ENCODE measurements around the gene UBA1.

UBA1 gene

DNA sequence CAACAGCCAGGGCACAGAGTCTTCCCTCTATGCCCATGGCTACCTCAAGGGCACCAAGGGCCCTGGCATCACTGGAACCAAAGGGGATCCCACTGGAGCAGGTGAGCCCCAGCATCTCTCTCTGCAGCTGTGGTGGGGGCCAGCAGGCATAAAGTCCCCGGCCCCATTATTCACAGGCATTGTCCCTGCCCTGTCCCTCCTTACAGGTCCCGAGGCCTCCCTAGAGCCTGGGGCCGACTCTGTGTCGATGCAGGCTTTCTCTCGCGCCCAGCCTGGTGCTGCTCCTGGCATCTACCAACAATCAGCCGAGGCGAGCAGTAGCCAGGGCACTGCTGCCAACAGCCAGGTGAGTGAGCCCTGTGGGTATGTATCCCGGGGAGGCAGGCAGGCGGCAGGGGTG is 12.3 kb upstream of the UBA1 start:
- Histone ChIP-seq H3K4me1 (ENCODE audit: insufficient read depth, insufficient read length) (peaks cover 3% of the 10 kb centered on the region), H3K4me3 (ENCODE audit: insufficient read length, low read depth) (no peak overlapping the region), H3K9me3 (ENCODE audit: insufficient read depth, low read length) (no peaks in the 10 kb centered on the region), H3K27me3 (ENCODE audit: insufficient read depth, insufficient read length) (no peaks in the 10 kb centered on the region), H3K36me3 (ENCODE audit: insufficient read depth, insufficient read length, low read length) (peaks cover 88% of the 10 kb centered on the region), H3K9ac (ENCODE audit: insufficient read length, low read depth) (no peak overlapping the region)
- no peak for TF ChIP-seq SUZ12 (IDR thresholded peaks at IDR 0.05; ENCODE audit: extremely low read depth, insufficient read depth, insufficient read length)
- TF ChIP-seq YY1 (IDR thresholded peaks at IDR 0.05; ENCODE audit: insufficient read depth, insufficient read length): no peak
- no peak for TF ChIP-seq ZNF274 (IDR thresholded peaks at IDR 0.05; ENCODE audit: low read depth, low read length)
- no peak for DNase-seq (ENCODE audit: low read depth, low spot score)

DNA sequence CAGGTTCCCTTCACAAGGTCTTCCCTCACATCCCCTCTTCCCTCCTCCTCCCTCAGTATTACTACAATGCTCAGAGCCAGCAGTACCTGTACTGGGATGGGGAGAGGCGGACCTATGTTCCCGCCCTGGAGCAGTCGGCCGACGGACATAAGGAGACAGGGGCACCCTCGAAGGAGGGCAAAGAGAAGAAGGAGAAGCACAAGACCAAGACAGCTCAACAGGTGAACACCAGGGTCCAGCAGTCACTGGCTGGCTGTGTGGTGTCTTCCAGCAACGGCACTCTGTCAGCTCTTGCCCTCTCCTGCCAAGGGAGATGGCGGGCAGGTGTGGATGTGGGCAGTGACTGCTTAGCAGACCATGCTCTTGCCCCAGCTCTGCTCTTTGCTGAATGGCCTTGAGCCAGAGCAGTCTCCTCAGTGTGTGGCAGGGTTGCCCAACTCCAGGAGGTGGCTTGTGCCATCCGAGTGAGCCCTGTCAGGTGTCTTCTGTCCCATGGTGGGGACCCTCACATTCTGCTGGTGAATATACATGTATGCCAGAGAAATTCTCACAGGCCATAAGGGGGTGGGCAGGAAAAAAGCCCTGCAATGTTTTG is 11.4 kb upstream of the UBA1 start:
- H3K4me3 ChIP-seq (ENCODE audit: insufficient read length, low read depth): no peak overlapping the region
- H3K9me3 ChIP-seq (ENCODE audit: insufficient read depth, low read length): no peaks in the 10 kb centered on the region
- peaks cover 4% of the 10 kb centered on the region for H3K4me1 ChIP-seq (ENCODE audit: insufficient read depth, insufficient read length)
- H3K36me3 ChIP-seq (ENCODE audit: insufficient read depth, insufficient read length, low read length): peaks cover 88% of the 10 kb centered on the region
- no peak for DNase-seq (ENCODE audit: low read depth, low spot score)
- H3K9ac ChIP-seq (ENCODE audit: insufficient read length, low read depth): no peak overlapping the region
- H3K27me3 ChIP-seq (ENCODE audit: insufficient read depth, insufficient read length): no peaks in the 10 kb centered on the region
- TF ChIP-seq YY1 (IDR thresholded peaks at IDR 0.05; ENCODE audit: insufficient read depth, insufficient read length): no peak
- TF ChIP-seq SUZ12 (IDR thresholded peaks at IDR 0.05; ENCODE audit: extremely low read depth, insufficient read depth, insufficient read length): no peak
- TF ChIP-seq ZNF274 (IDR thresholded peaks at IDR 0.05; ENCODE audit: low read depth, low read length): no peak

DNA sequence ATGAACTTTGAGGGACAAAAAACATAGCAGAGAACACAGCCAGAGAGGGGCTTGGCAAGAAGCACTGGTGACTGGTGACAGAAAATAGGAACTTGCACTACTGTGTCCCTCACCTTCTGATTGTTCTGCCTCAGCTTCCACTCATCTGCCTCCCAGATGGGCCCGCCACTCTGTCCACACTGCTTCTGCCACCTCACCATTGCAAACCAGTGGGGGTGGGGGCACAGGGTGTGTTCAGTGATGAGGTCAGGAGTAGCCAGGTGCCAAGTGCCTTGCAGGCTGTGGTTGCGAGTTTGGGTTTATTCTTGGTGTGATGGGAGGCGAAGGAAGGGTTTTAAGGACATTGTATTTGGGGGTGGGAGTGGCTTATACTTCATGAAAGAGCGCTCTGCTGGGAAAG is 9.1 kb upstream of the UBA1 start:
- H3K4me1 ChIP-seq (ENCODE audit: insufficient read depth, insufficient read length): peaks cover 4% of the 10 kb centered on the region
- H3K36me3 ChIP-seq (ENCODE audit: insufficient read depth, insufficient read length, low read length): peaks cover 67% of the 10 kb centered on the region
- no peak overlapping the region for H3K4me3 ChIP-seq (ENCODE audit: insufficient read length, low read depth)
- H3K9ac ChIP-seq (ENCODE audit: insufficient read length, low read depth): no peak overlapping the region
- H3K27me3 ChIP-seq (ENCODE audit: insufficient read depth, insufficient read length): no peaks in the 10 kb centered on the region
- TF ChIP-seq YY1 (IDR thresholded peaks at IDR 0.05; ENCODE audit: insufficient read depth, insufficient read length): no peak
- TF ChIP-seq SUZ12 (IDR thresholded peaks at IDR 0.05; ENCODE audit: extremely low read depth, insufficient read depth, insufficient read length): no peak
- TF ChIP-seq ZNF274 (IDR thresholded peaks at IDR 0.05; ENCODE audit: low read depth, low read length): no peak
- no peaks in the 10 kb centered on the region for H3K9me3 ChIP-seq (ENCODE audit: insufficient read depth, low read length)
- no peak for DNase-seq (ENCODE audit: low read depth, low spot score)

DNA sequence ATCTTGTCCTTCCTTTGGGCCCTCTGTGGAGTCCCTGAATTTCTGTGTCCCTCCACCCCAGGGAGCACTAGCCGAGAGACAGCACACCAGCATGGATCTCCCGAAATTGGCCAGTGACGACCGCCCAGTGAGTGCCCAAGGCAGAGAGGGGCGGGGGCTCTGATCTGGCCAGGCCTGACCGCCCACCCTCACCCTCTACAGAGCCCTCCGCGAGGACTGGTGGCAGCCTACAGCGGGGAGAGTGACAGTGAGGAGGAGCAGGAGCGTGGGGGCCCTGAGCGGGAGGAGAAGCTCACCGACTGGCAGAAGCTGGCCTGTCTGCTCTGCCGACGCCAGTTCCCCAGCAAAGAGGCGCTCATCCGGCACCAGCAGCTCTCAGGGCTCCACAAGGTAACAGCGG is 8.4 kb upstream of the UBA1 start:
- Histone ChIP-seq H3K9ac (ENCODE audit: insufficient read length, low read depth) (no peak overlapping the region), H3K27me3 (ENCODE audit: insufficient read depth, insufficient read length) (no peaks in the 10 kb centered on the region), H3K9me3 (ENCODE audit: insufficient read depth, low read length) (no peaks in the 10 kb centered on the region), H3K36me3 (ENCODE audit: insufficient read depth, insufficient read length, low read length) (peaks cover 60% of the 10 kb centered on the region), H3K4me1 (ENCODE audit: insufficient read depth, insufficient read length) (peaks cover 8% of the 10 kb centered on the region), H3K4me3 (ENCODE audit: insufficient read length, low read depth) (no peak overlapping the region)
- TF ChIP-seq YY1 (IDR thresholded peaks at IDR 0.05; ENCODE audit: insufficient read depth, insufficient read length) (no peak), SUZ12 (IDR thresholded peaks at IDR 0.05; ENCODE audit: extremely low read depth, insufficient read depth, insufficient read length) (no peak), ZNF274 (IDR thresholded peaks at IDR 0.05; ENCODE audit: low read depth, low read length) (no peak)
- no peak for DNase-seq (ENCODE audit: low read depth, low spot score)

DNA sequence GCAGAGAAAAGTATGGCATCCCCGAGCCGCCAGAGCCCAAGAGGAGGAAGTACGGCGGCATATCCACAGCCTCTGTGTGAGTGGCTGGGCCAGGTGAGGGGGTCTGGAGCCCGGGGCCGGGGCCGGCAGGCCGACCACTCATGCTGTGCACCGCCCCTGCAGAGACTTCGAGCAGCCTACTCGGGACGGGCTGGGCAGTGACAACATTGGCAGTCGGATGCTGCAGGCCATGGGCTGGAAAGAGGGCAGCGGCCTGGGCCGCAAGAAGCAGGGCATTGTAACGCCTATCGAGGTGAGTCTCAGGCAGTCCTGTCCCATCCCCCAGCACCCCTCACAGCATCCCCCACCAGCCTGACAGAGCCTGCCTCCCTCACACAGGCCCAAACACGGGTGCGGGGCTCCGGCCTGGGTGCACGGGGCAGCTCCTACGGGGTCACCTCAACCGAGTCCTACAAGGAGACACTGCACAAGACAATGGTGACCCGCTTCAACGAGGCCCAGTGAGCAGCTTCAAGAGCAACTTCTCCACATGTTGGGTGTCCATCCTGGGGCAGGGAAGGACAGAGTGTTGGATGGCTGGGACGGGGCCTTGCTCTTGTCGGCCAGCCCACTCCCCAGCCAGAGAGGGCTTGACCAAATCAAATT is 7.4 kb upstream of the UBA1 start:
- Histone ChIP-seq H3K9me3 (ENCODE audit: insufficient read depth, low read length) (no peaks in the 10 kb centered on the region), H3K9ac (ENCODE audit: insufficient read length, low read depth) (no peak overlapping the region), H3K4me1 (ENCODE audit: insufficient read depth, insufficient read length) (peaks cover 9% of the 10 kb centered on the region), H3K36me3 (ENCODE audit: insufficient read depth, insufficient read length, low read length) (peaks cover 51% of the 10 kb centered on the region), H3K4me3 (ENCODE audit: insufficient read length, low read depth) (no peak overlapping the region), H3K27me3 (ENCODE audit: insufficient read depth, insufficient read length) (no peaks in the 10 kb centered on the region)
- DNase-seq (ENCODE audit: low read depth, low spot score): no peak
- no peak for TF ChIP-seq ZNF274 (IDR thresholded peaks at IDR 0.05; ENCODE audit: low read depth, low read length)
- TF ChIP-seq YY1 (IDR thresholded peaks at IDR 0.05; ENCODE audit: insufficient read depth, insufficient read length): no peak
- TF ChIP-seq SUZ12 (IDR thresholded peaks at IDR 0.05; ENCODE audit: extremely low read depth, insufficient read depth, insufficient read length): no peak

DNA sequence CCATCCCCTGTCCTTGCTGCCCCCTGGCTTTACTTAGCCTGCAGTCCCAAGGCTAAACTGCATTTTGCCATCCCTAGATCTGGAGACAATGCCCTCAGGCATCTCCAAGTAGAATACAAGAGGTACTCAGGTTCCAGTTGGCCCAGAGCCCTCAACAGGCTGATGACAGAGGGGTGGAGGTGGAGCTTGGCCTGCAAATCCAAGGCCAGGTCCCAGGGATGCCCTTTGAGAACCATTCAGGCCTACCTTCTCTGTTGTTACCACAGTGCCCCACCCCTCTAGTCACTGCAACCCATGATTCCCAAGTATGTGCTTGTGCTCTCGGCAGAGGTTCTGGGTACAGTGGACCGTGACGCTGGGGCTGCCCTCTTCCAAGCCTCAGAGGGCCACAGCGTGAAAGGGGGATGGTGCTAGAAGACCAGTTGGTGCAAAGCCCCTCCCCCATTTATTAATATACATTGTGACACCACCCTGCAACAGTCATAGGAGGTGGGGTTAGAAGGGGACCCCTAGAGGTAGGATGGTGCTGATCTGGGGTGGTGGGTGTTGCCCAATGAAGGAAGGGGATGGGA is 6.4 kb upstream of the UBA1 start:
- Histone ChIP-seq H3K36me3 (ENCODE audit: insufficient read depth, insufficient read length, low read length) (peaks cover 42% of the 10 kb centered on the region), H3K4me1 (ENCODE audit: insufficient read depth, insufficient read length) (peaks cover 9% of the 10 kb centered on the region), H3K9ac (ENCODE audit: insufficient read length, low read depth) (no peak overlapping the region), H3K9me3 (ENCODE audit: insufficient read depth, low read length) (no peaks in the 10 kb centered on the region), H3K27me3 (ENCODE audit: insufficient read depth, insufficient read length) (no peaks in the 10 kb centered on the region), H3K4me3 (ENCODE audit: insufficient read length, low read depth) (no peak overlapping the region)
- DNase-seq (ENCODE audit: low read depth, low spot score): no peak
- TF ChIP-seq YY1 (IDR thresholded peaks at IDR 0.05; ENCODE audit: insufficient read depth, insufficient read length) (no peak), SUZ12 (IDR thresholded peaks at IDR 0.05; ENCODE audit: extremely low read depth, insufficient read depth, insufficient read length) (no peak), ZNF274 (IDR thresholded peaks at IDR 0.05; ENCODE audit: low read depth, low read length) (no peak)

DNA sequence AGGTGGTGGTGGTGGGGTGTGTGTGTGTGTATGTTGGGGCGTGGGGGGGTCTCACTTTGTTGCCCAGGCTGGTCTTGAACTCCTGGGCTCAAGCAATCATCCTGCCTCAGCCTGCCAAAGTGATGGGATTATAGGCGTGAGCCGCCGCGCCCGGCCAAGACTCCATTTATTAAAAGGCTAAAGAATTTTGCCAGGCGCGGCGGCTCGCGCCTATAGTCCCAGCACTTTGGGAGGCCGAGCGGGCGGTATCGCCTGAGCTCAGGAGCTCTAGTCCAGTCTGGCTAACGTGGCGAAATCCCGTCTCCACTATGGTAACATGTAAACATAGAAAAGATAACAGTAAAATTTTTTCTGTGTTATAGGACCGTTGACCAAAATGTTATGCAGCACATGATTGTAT is 3.7 kb upstream of the UBA1 start:
- no peak for DNase-seq (ENCODE audit: low read depth, low spot score)
- Histone ChIP-seq H3K4me3 (ENCODE audit: insufficient read length, low read depth) (no peak overlapping the region), H3K27me3 (ENCODE audit: insufficient read depth, insufficient read length) (no peaks in the 10 kb centered on the region), H3K4me1 (ENCODE audit: insufficient read depth, insufficient read length) (peaks cover 13% of the 10 kb centered on the region), H3K9ac (ENCODE audit: insufficient read length, low read depth) (no peak overlapping the region), H3K9me3 (ENCODE audit: insufficient read depth, low read length) (no peaks in the 10 kb centered on the region), H3K36me3 (ENCODE audit: insufficient read depth, insufficient read length, low read length) (peaks cover 32% of the 10 kb centered on the region)
- no peak for TF ChIP-seq YY1 (IDR thresholded peaks at IDR 0.05; ENCODE audit: insufficient read depth, insufficient read length)
- TF ChIP-seq SUZ12 (IDR thresholded peaks at IDR 0.05; ENCODE audit: extremely low read depth, insufficient read depth, insufficient read length): no peak
- TF ChIP-seq ZNF274 (IDR thresholded peaks at IDR 0.05; ENCODE audit: low read depth, low read length): no peak

All from NT2/D1 (cell line).